OCI-LY1 (cell line): ENCODE measurements around the gene C22orf23.

Experiments used
- H2AFZ ChIP-seq: fragments of 200-600 bp; sonication (generic), shearing (Covaris generic); 2 replicates; pipeline ENCODE4 v1.6.0; 2014; ENCODE audit warnings: antibody characterized with exemption, mild to moderate bottlenecking, low read length
- H3F3A ChIP-seq: fragments of 200-600 bp; sonication (generic), shearing (Covaris generic); 2 replicates; pipeline ENCODE4 v1.6.0; 2014; ENCODE audit warnings: mild to moderate bottlenecking, antibody characterized with exemption, low read length, moderate library complexity; ENCODE audit not compliant: insufficient read depth
- H3K27ac ChIP-seq: fragments of 200-600 bp; sonication (generic); 2 replicates; pipeline ENCODE4 v1.5.1; 2014; ENCODE audit warnings: low read length, mixed run types, mild to moderate bottlenecking, low read depth; ENCODE audit not compliant: poor library complexity, severe bottlenecking
- H3K27me3 ChIP-seq: fragments of 200-600 bp; sonication (generic); 2 replicates; pipeline ENCODE4 v1.6.0; 2014; ENCODE audit warnings: antibody characterized with exemption, mild to moderate bottlenecking, low read length, moderate library complexity; ENCODE audit not compliant: insufficient read depth
- H3K36me3 ChIP-seq: fragments of 200-600 bp; sonication (generic); 2 replicates; pipeline ENCODE4 v1.6.1; 2014; ENCODE audit warnings: mild to moderate bottlenecking, antibody characterized with exemption, low read length, moderate library complexity, mixed read lengths; ENCODE audit not compliant: insufficient read depth
- H3K4me1 ChIP-seq: fragments of 200-600 bp; sonication (generic); 2 replicates; pipeline ENCODE4 v1.5.1; 2014; ENCODE audit warnings: mild to moderate bottlenecking, low read length, moderate library complexity; ENCODE audit not compliant: insufficient read depth, severe bottlenecking
- H3K4me2 ChIP-seq: fragments of 200-600 bp; sonication (generic), shearing (Covaris generic); 2 replicates; pipeline ENCODE4 v1.6.1; 2014; ENCODE audit warnings: low read length
- H3K4me3 ChIP-seq: fragments of 200-600 bp; sonication (generic); 2 replicates; pipeline ENCODE4 v1.5.1; 2014; ENCODE audit warnings: low read length, low read depth, mild to moderate bottlenecking, mixed read lengths; ENCODE audit not compliant: poor library complexity, severe bottlenecking
- H3K79me2 ChIP-seq: fragments of 200-600 bp; shearing (Covaris generic); 2 replicates; pipeline ENCODE4 v1.6.1; 2016; ENCODE audit warnings: mixed run types, low read length, mixed read lengths; ENCODE audit not compliant: insufficient read depth
- H3K9ac ChIP-seq: fragments of 200-600 bp; sonication (generic), shearing (Covaris generic); 2 replicates; pipeline ENCODE4 v1.6.1; 2014; ENCODE audit warnings: mild to moderate bottlenecking, low read length, mixed read lengths
- H3K9me2 ChIP-seq: fragments of 200-600 bp; sonication (generic), shearing (Covaris generic); 2 replicates; pipeline ENCODE4 v1.6.1; 2014; ENCODE audit warnings: low read depth, mild to moderate bottlenecking, low read length, mixed read lengths
- H3K9me3 ChIP-seq: fragments of 200-600 bp; shearing (Covaris generic); 2 replicates; pipeline ENCODE4 v1.6.1; 2014; ENCODE audit warnings: low read length, mixed read lengths
- H4K20me1 ChIP-seq: fragments of 200-600 bp; sonication (generic), shearing (Covaris generic); 2 replicates; pipeline ENCODE4 v1.6.0; 2016; ENCODE audit warnings: mild to moderate bottlenecking, low read length; ENCODE audit not compliant: insufficient read depth
- EZH2 ChIP-seq: fragments of 200-600 bp; sonication (generic), shearing (Covaris generic); IDR thresholded peaks from 2 replicates; pipeline ENCODE4 v1.8.0; 2017; ENCODE audit warnings: borderline replicate concordance, mixed run types, mild to moderate bottlenecking, antibody characterized with exemption, low read length, moderate library complexity, mixed read lengths
- TF ChIP-seq, protein P1 (sequence below): fragments of 200-600 bp; sonication (generic), shearing (Covaris generic); IDR thresholded peaks from 2 replicates; pipeline ENCODE4 v1.5.1; 2017; ENCODE audit warnings: mild to moderate bottlenecking, antibody characterized with exemption, low read length, moderate library complexity, mixed read lengths

The C22orf23 gene

GRCh38 chr22:37926771-37927636, 26.4 kb downstream of the C22orf23 start:
- Histone ChIP-seq H3K27me3 (no peaks in the 10 kb centered on the region), H2AFZ (no peak overlapping the region), H3K27ac (no peak overlapping the region), H3F3A (no peaks in the 10 kb centered on the region), H3K4me2 (no peak overlapping the region), H3K9me2 (no peaks in the 10 kb centered on the region), H3K9me3 (no peaks in the 10 kb centered on the region), H3K4me3 (no peak overlapping the region), H3K79me2 (no peaks in the 10 kb centered on the region), H3K9ac (no peak overlapping the region), H4K20me1 (no peaks in the 10 kb centered on the region), H3K4me1 (no peaks in the 10 kb centered on the region), H3K36me3 (peaks cover 28% of the 10 kb centered on the region; the same call in 1 of the 2 replicates)
- TF ChIP-seq EZH2 = no peak
- TF ChIP-seq, protein P1, sequence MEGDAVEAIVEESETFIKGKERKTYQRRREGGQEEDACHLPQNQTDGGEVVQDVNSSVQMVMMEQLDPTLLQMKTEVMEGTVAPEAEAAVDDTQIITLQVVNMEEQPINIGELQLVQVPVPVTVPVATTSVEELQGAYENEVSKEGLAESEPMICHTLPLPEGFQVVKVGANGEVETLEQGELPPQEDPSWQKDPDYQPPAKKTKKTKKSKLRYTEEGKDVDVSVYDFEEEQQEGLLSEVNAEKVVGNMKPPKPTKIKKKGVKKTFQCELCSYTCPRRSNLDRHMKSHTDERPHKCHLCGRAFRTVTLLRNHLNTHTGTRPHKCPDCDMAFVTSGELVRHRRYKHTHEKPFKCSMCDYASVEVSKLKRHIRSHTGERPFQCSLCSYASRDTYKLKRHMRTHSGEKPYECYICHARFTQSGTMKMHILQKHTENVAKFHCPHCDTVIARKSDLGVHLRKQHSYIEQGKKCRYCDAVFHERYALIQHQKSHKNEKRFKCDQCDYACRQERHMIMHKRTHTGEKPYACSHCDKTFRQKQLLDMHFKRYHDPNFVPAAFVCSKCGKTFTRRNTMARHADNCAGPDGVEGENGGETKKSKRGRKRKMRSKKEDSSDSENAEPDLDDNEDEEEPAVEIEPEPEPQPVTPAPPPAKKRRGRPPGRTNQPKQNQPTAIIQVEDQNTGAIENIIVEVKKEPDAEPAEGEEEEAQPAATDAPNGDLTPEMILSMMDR = no peak

GRCh38 chr22:37926358-37926757, 27.0 kb downstream of the C22orf23 start:
- Histone ChIP-seq H3K4me1 (no peaks in the 10 kb centered on the region), H3K79me2 (no peaks in the 10 kb centered on the region), H2AFZ (no peak overlapping the region), H3K9ac (no peak overlapping the region), H3K9me2 (no peaks in the 10 kb centered on the region), H3K27me3 (no peaks in the 10 kb centered on the region), H3K4me2 (no peak overlapping the region), H3F3A (no peaks in the 10 kb centered on the region), H4K20me1 (no peaks in the 10 kb centered on the region), H3K9me3 (no peaks in the 10 kb centered on the region), H3K36me3 (peaks cover 23% of the 10 kb centered on the region; the same call in 1 of the 2 replicates), H3K27ac (no peak overlapping the region), H3K4me3 (no peak overlapping the region)
- no peak for TF ChIP-seq EZH2
- TF ChIP-seq, protein P1 = no peak

DNA sequence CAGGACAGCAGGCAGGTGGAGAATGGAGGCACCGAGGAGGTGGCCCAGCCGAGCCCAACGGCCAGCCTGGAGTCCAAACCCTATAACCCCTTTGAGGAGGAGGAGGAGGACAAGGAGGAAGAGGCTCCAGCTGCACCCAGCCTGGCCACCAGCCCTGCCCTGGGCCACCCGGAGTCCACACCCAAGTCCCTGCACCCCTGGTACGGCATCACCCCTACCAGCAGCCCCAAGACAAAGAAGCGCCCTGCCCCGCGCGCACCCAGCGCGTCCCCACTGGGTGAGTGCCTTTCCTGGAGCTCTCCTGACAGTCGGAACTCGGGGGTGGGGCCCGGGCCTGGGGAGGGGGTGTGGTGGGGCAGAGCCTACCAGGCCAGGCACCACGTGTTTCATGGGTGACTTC, 27.6 kb downstream of the C22orf23 start:
- no peaks in the 10 kb centered on the region for H3F3A ChIP-seq
- peaks cover 23% of the 10 kb centered on the region; the same call in 1 of the 2 replicates for H3K36me3 ChIP-seq
- H3K9me2 ChIP-seq = no peaks in the 10 kb centered on the region
- TF ChIP-seq EZH2 = no peak
- TF ChIP-seq, protein P1 = no peak
- H3K9ac ChIP-seq = no peak overlapping the region
- no peak overlapping the region for H3K4me3 ChIP-seq
- H3K27ac ChIP-seq = no peak overlapping the region
- H4K20me1 ChIP-seq = no peaks in the 10 kb centered on the region
- no peaks in the 10 kb centered on the region for H3K79me2 ChIP-seq
- no peak overlapping the region for H3K4me2 ChIP-seq
- H3K4me1 ChIP-seq = no peaks in the 10 kb centered on the region
- no peak overlapping the region for H2AFZ ChIP-seq
- H3K9me3 ChIP-seq = no peaks in the 10 kb centered on the region
- no peaks in the 10 kb centered on the region for H3K27me3 ChIP-seq
